Upper lobe of right lung (tissue), 1 donor: ENCODE measurements around the gene OGFR. TPM values are rescaled to one million over a fixed set of nuclear protein-coding genes. Genes with fewer than 3 reads are reported as not detected.

Source experiments
- ATAC-seq: fragments of 200-7000 bp; cut with Tn5 transposase; one replicate; pipeline ENCODE4 v1.9.1; 2020; ENCODE audit warnings: mild to moderate bottlenecking, moderate library complexity
- DNase-seq: peaks from one replicate; pipeline ENCODE4 v3.0.0-alpha.2; 2020
- H3K27ac ChIP-seq: fragments of 200-600 bp; one replicate; pipeline ENCODE4 v1.8.0; 2022
- H3K27me3 ChIP-seq: fragments of 200-600 bp; one replicate; pipeline ENCODE4 v1.8.0; 2022; ENCODE audit warnings: mild to moderate bottlenecking
- H3K36me3 ChIP-seq: fragments of 200-600 bp; one replicate; pipeline ENCODE4 v1.8.0; 2022
- H3K4me1 ChIP-seq: fragments of 200-600 bp; one replicate; pipeline ENCODE4 v1.8.0; 2022
- H3K4me3 ChIP-seq: fragments of 200-600 bp; one replicate; pipeline ENCODE4 v1.8.0; 2022; ENCODE audit warnings: mild to moderate bottlenecking
- H3K9me3 ChIP-seq: fragments of 200-600 bp; one replicate; pipeline ENCODE4 v1.8.0; 2022
- CTCF ChIP-seq: fragments of 200-600 bp; IDR thresholded peaks from one replicate; pipeline ENCODE4 v1.8.0; 2022; ENCODE audit warnings: antibody characterized with exemption
- intact Hi-C: fragments of 100-400 bp; cut with DNase I; formaldehyde crosslinking; loops from one replicate; pipeline ENCODE4 v1.11.0; 2022
- total RNA-seq: library from RNA; stranded (reverse); fragmentation: NEBNext Ultra II Directional; extraction: Animal tissue kit (Norgen Biotek cat#: 25700); gene quantifications from one replicate; pipeline ENCODE4 v1.2.1, GENCODE V29; 2021
- donor health status: DM: no; HTN: yes; CAD: no; lungs with severe emphysema.

The OGFR gene
- total RNA-seq, 1 donor from 2014 or later, result 58.2 TPM

GRCh38 chr20:62763404-62763803 is 41.2 kb upstream of the OGFR start:
- Histone ChIP-seq H3K36me3 (no peaks in the 10 kb centered on the region), H3K9me3 (no peaks in the 10 kb centered on the region), H3K27ac (no peak overlapping the region), H3K4me1 (no peaks in the 10 kb centered on the region), H3K4me3 (no peak overlapping the region), H3K27me3 (peaks cover 32% of the 10 kb centered on the region)
- ATAC-seq (no peak), DNase-seq (no peak)
- TF ChIP-seq CTCF, result no peak
- intact Hi-C loops, result no loop called here

- no peak overlapping the region for H3K27ac ChIP-seq
- no peak for DNase-seq
- H3K4me1 ChIP-seq, result no peaks in the 10 kb centered on the region
- TF ChIP-seq CTCF, result no peak
- H3K9me3 ChIP-seq, result no peaks in the 10 kb centered on the region
- intact Hi-C loops, result no loop called here
- peaks cover 29% of the 10 kb centered on the region for H3K27me3 ChIP-seq
- no peak overlapping the region for H3K4me3 ChIP-seq
- no peak for ATAC-seq
- H3K36me3 ChIP-seq, result no peaks in the 10 kb centered on the region
These were observed 40.3 kb upstream of the OGFR start for GRCh38 chr20:62764156-62764935.

- no peak overlapping the region for H3K4me3 ChIP-seq
- H3K27ac ChIP-seq, result no peak overlapping the region
- no peak for DNase-seq
- no peaks in the 10 kb centered on the region for H3K9me3 ChIP-seq
- H3K27me3 ChIP-seq, result peaks cover 29% of the 10 kb centered on the region
- intact Hi-C loops, result no loop called here
- H3K4me1 ChIP-seq, result no peaks in the 10 kb centered on the region
- ATAC-seq, result no peak
- H3K36me3 ChIP-seq, result no peaks in the 10 kb centered on the region
- no peak for TF ChIP-seq CTCF
These were observed 39.6 kb upstream of the OGFR start for GRCh38 chr20:62765021-62765420.

GRCh38 chr20:62765432-62766070 is 39.1 kb upstream of the OGFR start:
- Histone ChIP-seq H3K27me3 (peaks cover 29% of the 10 kb centered on the region), H3K4me1 (no peaks in the 10 kb centered on the region), H3K9me3 (no peaks in the 10 kb centered on the region), H3K27ac (no peak overlapping the region), H3K36me3 (no peaks in the 10 kb centered on the region), H3K4me3 (no peak overlapping the region)
- intact Hi-C loops, result no loop called here
- DNase-seq, result no peak
- ATAC-seq, result no peak
- no peak for TF ChIP-seq CTCF

- ATAC-seq (no peak), DNase-seq (no peak)
- no peak overlapping the region for H3K4me3 ChIP-seq
- TF ChIP-seq CTCF, result no peak
- intact Hi-C loops, result no loop called here
- peaks cover 29% of the 10 kb centered on the region for H3K27me3 ChIP-seq
- no peaks in the 10 kb centered on the region for H3K36me3 ChIP-seq
- H3K27ac ChIP-seq, result no peak overlapping the region
- no peaks in the 10 kb centered on the region for H3K9me3 ChIP-seq
- H3K4me1 ChIP-seq, result no peaks in the 10 kb centered on the region
These were observed 38.6 kb upstream of the OGFR start for GRCh38 chr20:62766071-62766450.
